Mesothelial cell of epicardium (in vitro differentiated cells): ENCODE results near the gene CACUL1. TPM values are rescaled to one million over a fixed set of nuclear protein-coding genes. Genes with fewer than 3 reads are reported as not detected.
"Not testable (repeated sequence)": the region's sequence is repeated elsewhere in the genome, so short reads cannot be mapped to it uniquely, and the experiment has no call there.

Experiments
- DNase-seq, 2 experiments: peaks; one replicate each; pipeline ENCODE4 v3.0.0; 2021; ENCODE audit warnings: low spot score in 2 of 2; ENCODE audit not compliant: unreplicated experiment in 2 of 2
- H3K27ac Mint-ChIP-seq: 2 replicates; pipeline ENCODE4 v1.8.0; 2021; ENCODE audit warnings: mixed read lengths
- H3K27me3 Mint-ChIP-seq: 2 replicates; pipeline ENCODE4 v1.8.0; 2021; ENCODE audit warnings: low read depth, mixed read lengths
- H3K36me3 Mint-ChIP-seq: 2 replicates; pipeline ENCODE4 v1.8.0; 2021; ENCODE audit warnings: mixed read lengths
- H3K4me1 Mint-ChIP-seq: 2 replicates; pipeline ENCODE4 v1.8.0; 2021; ENCODE audit warnings: mixed read lengths
- H3K4me3 Mint-ChIP-seq: 2 replicates; pipeline ENCODE4 v1.8.0; 2021; ENCODE audit warnings: mild to moderate bottlenecking, moderate library complexity, mixed read lengths
- H3K9me3 Mint-ChIP-seq: 2 replicates; pipeline ENCODE4 v1.8.0; 2021; ENCODE audit warnings: mixed read lengths
- CTCF ChIP-seq: fragments of 200-600 bp; sonication (generic); IDR thresholded peaks from one replicate; pipeline ENCODE4 v1.5.0; 2021; ENCODE audit warnings: antibody characterized with exemption; ENCODE audit not compliant: unreplicated experiment
- total RNA-seq: library from RNA; stranded (reverse); gene quantifications from 3 replicates; pipeline ENCODE4 v1.2.1, GENCODE V29; 2021

CACUL1 gene
- total RNA-seq, 1 donor from 2014 or later = 63.9 TPM

GRCh38 chr10:118672766-118673715 lies 81.7 kb downstream of the CACUL1 start:
- no peaks in the 10 kb centered on the region for H3K9me3 Mint-ChIP-seq
- no peak for TF ChIP-seq CTCF
- H3K27ac Mint-ChIP-seq = no peak overlapping the region
- H3K36me3 Mint-ChIP-seq = peaks cover 4% of the 10 kb centered on the region
- DNase-seq = no peak
- H3K27me3 Mint-ChIP-seq = no peaks in the 10 kb centered on the region
- peaks cover 6% of the 10 kb centered on the region for H3K4me1 Mint-ChIP-seq
- H3K4me3 Mint-ChIP-seq = no peak overlapping the region

- no peak overlapping the region for H3K27ac Mint-ChIP-seq
- H3K4me1 Mint-ChIP-seq = peaks cover 6% of the 10 kb centered on the region
- no peaks in the 10 kb centered on the region for H3K9me3 Mint-ChIP-seq
- H3K4me3 Mint-ChIP-seq = no peak overlapping the region
- DNase-seq = no peak
- H3K27me3 Mint-ChIP-seq = no peaks in the 10 kb centered on the region
- no peak for TF ChIP-seq CTCF
- peaks cover 4% of the 10 kb centered on the region for H3K36me3 Mint-ChIP-seq
Measured at GRCh38 chr10:118672153-118672552, 82.6 kb downstream of the CACUL1 start.

GRCh38 chr10:118671221-118671620 lies 83.5 kb downstream of the CACUL1 start:
- not testable (repeated sequence) for H3K4me3 Mint-ChIP-seq, H3K36me3 Mint-ChIP-seq, H3K4me1 Mint-ChIP-seq, H3K27me3 Mint-ChIP-seq, H3K27ac Mint-ChIP-seq, DNase-seq, H3K9me3 Mint-ChIP-seq

GRCh38 chr10:118670472-118671124 lies 84.2 kb downstream of the CACUL1 start:
- H3K4me1 Mint-ChIP-seq = peaks cover 6% of the 10 kb centered on the region
- no peaks in the 10 kb centered on the region for H3K27me3 Mint-ChIP-seq

GRCh38 chr10:118669835-118670234 lies 84.9 kb downstream of the CACUL1 start:
- DNase-seq = no peak
- peak overlapping the region; percentile 50 for H3K27ac Mint-ChIP-seq
- TF ChIP-seq CTCF = no peak
- peaks cover 4% of the 10 kb centered on the region for H3K36me3 Mint-ChIP-seq
- H3K4me1 Mint-ChIP-seq = peaks cover 6% of the 10 kb centered on the region
- no peaks in the 10 kb centered on the region for H3K9me3 Mint-ChIP-seq
- no peak overlapping the region for H3K4me3 Mint-ChIP-seq
- H3K27me3 Mint-ChIP-seq = peaks cover 4% of the 10 kb centered on the region

More at GRCh38 chr10:118670472-118671124, 84.2 kb downstream of the CACUL1 start:
- no peak for TF ChIP-seq CTCF
- H3K4me3 Mint-ChIP-seq = no peak overlapping the region
- H3K9me3 Mint-ChIP-seq = no peaks in the 10 kb centered on the region
- no peak overlapping the region for H3K27ac Mint-ChIP-seq
- H3K36me3 Mint-ChIP-seq = peaks cover 4% of the 10 kb centered on the region
- no peak for DNase-seq
